GM12878 (cell line): Measurements from ENCODE around the gene MAD1L1. TPM values are rescaled to one million over a fixed set of nuclear protein-coding genes. Genes with fewer than 3 reads are reported as not detected.

Source experiments
- ATAC-seq: fragments of 200-7000 bp; cut with Tn5 transposase; 3 replicates; pipeline ENCODE4 v1.9.1; 2020; ENCODE audit warnings: mild to moderate bottlenecking, moderate library complexity
- BruUV-seq: library from RNA; stranded (reverse); fragments of 400-500 nt; replicated peaks from 2 replicates; lab custom pipeline; 2021; lab: Mats Ljungman, UMichigan
- CTCF ChIA-PET: fragments of 300-600 bp; sonication (Branson Sonifier 250); formaldehyde crosslinking; extraction: SDS; loops from one replicate; lab custom pipeline; 2021; ENCODE audit warnings: inconsistent platforms; lab: Yijun Ruan, JAX
- POLR2A ChIA-PET: fragments of 350-600 bp; formaldehyde crosslinking; extraction: SDS; loops from one replicate; lab custom pipeline; 2021; ENCODE audit warnings: inconsistent platforms; lab: Charles Lee
- RAD21 ChIA-PET: fragments of 300-600 bp; sonication (Branson Sonifier 250); formaldehyde crosslinking; loops from one replicate; lab custom pipeline; 2023; ENCODE audit warnings: antibody characterized with exemption; ENCODE audit not compliant: unreplicated experiment; lab: Charles Lee
- SMC1A ChIA-PET: fragments of 300-600 bp; sonication (Branson Sonifier 250); formaldehyde crosslinking; loops from one replicate; lab custom pipeline; 2023; ENCODE audit not compliant: unreplicated experiment, uncharacterized antibody; lab: Charles Lee
- DNase-seq: peaks from one replicate; pipeline ENCODE4 v3.0.0-alpha.2; 2011; ENCODE audit warnings: low read depth, low spot score
- FAIRE-seq: peaks from 3 replicates; lab custom pipeline; 2011; peaks lifted over from hg19 to GRCh38; lab: Jason Lieb, UNC
- H2AFZ ChIP-seq: 2 replicates; pipeline ENCODE4 v1.6.0; 2011; ENCODE audit warnings: low read depth, low read length, control low read depth; ENCODE audit not compliant: control insufficient read depth
- H3K27ac ChIP-seq: 2 replicates; pipeline ENCODE4 v1.5.1; 2011; ENCODE audit warnings: control low read depth; ENCODE audit not compliant: control insufficient read depth, insufficient read depth
- H3K27me3 ChIP-seq, 2 experiments: replicated peaks in 1 of 2; 2 replicates each; pipeline versions ENCODE4 v1.6.0 to v1.6.1; 2011; ENCODE audit warnings: low read length in 1 of 2; ENCODE audit not compliant: control insufficient read depth in 2 of 2, insufficient read depth in 2 of 2
- H3K36me3 ChIP-seq, 2 experiments: 2 replicates each; pipeline ENCODE4 v1.5.1; 2011; ENCODE audit warnings: low read length in 1 of 2; ENCODE audit not compliant: control insufficient read depth in 2 of 2, insufficient read depth in 2 of 2
- H3K4me1 ChIP-seq: 2 replicates; pipeline ENCODE4 v1.6.1; 2011; ENCODE audit warnings: mild to moderate bottlenecking, low read length, moderate library complexity, mixed read lengths; ENCODE audit not compliant: control insufficient read depth, insufficient read depth
- H3K4me2 ChIP-seq: 2 replicates; pipeline ENCODE4 v1.6.0; 2011; ENCODE audit warnings: control low read depth; ENCODE audit not compliant: control insufficient read depth, insufficient read depth
- H3K4me3 ChIP-seq: fragments of 200-600 bp; sonication (generic); 2 replicates; pipeline ENCODE4 v1.5.1; 2016
- H3K79me2 ChIP-seq: 2 replicates; pipeline ENCODE4 v1.6.0; 2011; ENCODE audit warnings: low read length; ENCODE audit not compliant: control insufficient read depth, insufficient read depth
- H3K9ac ChIP-seq: 2 replicates; pipeline ENCODE4 v1.8.0; 2011; ENCODE audit warnings: low read length, control low read depth, mixed read lengths; ENCODE audit not compliant: control insufficient read depth, insufficient read depth
- H3K9me3 ChIP-seq: replicated peaks from 3 replicates; pipeline ENCODE4 v1.5.1; 2011; ENCODE audit warnings: mild to moderate bottlenecking, low read length; ENCODE audit not compliant: control insufficient read depth, insufficient read depth
- H4K20me1 ChIP-seq: 2 replicates; pipeline ENCODE4 v1.6.0; 2011; ENCODE audit not compliant: control insufficient read depth, insufficient read depth
- ATF7 ChIP-seq: fragments of 450-650 bp; IDR thresholded peaks from 2 replicates; pipeline ENCODE4 v1.6.1; 2016; ENCODE audit warnings: low read depth, mild to moderate bottlenecking
- CREB1 ChIP-seq: IDR thresholded peaks from 2 replicates; pipeline ENCODE4 v1.6.1; 2012; ENCODE audit warnings: low read depth, mild to moderate bottlenecking, inconsistent platforms
- CREM ChIP-seq: IDR thresholded peaks from 2 replicates; pipeline ENCODE4 v1.6.1; 2014; ENCODE audit warnings: antibody characterized with exemption, low read depth
- ELK1 ChIP-seq: IDR thresholded peaks from 2 replicates; pipeline ENCODE4 v1.6.1; 2012; ENCODE audit warnings: low read depth, low read length, improper control_type of control experiment
- EZH2 ChIP-seq: IDR thresholded peaks from 2 replicates; pipeline ENCODE4 v1.6.1; 2012; ENCODE audit warnings: low read depth, mild to moderate bottlenecking, control low read depth, inconsistent platforms, low read length, borderline replicate concordance; ENCODE audit not compliant: control insufficient read depth
- IKZF1 ChIP-seq: fragments of 450-650 bp; conservative IDR thresholded peaks from 2 replicates; pipeline ENCODE4 v1.6.1; 2017; ENCODE audit warnings: antibody characterized with exemption, mild to moderate bottlenecking
- MLLT1 ChIP-seq: fragments of 450-650 bp; IDR thresholded peaks from 2 replicates; pipeline ENCODE4 v1.6.1; 2016; ENCODE audit warnings: mild to moderate bottlenecking
- RAD51 ChIP-seq: fragments of 450-650 bp; IDR thresholded peaks from 2 replicates; pipeline ENCODE4 v1.6.1; 2016; ENCODE audit warnings: moderate library complexity, mild to moderate bottlenecking, inconsistent platforms
- SIX5 ChIP-seq: IDR thresholded peaks from 2 replicates; pipeline ENCODE4 v1.6.1; 2011; ENCODE audit warnings: mild to moderate bottlenecking, low read depth, low read length, moderate library complexity; ENCODE audit not compliant: severe bottlenecking
- SP1 ChIP-seq: IDR thresholded peaks from one replicate; pipeline ENCODE4 v1.6.1; 2011; ENCODE audit warnings: low read depth, low read length
- YBX1 ChIP-seq: fragments of 450-650 bp; IDR thresholded peaks from 2 replicates; pipeline ENCODE4 v1.6.1; 2016; ENCODE audit warnings: antibody characterized with exemption
- ZNF384 ChIP-seq: IDR thresholded peaks from 2 replicates; pipeline ENCODE4 v1.6.1; 2012; ENCODE audit warnings: low read depth, mild to moderate bottlenecking, low read length, improper control_type of control experiment, borderline replicate concordance
- WGBS: methylation state at CpG from one replicate; pipeline ENCODE4 v1.1.6; 2016; ENCODE audit warnings: low lambda C conversion rate; ENCODE audit not compliant: insufficient replicate concordance, insufficient coverage; ENCODE audit errors: missing lambda C conversion rate; 5-methylcytosine and 5-hydroxymethylcytosine counted together
- in situ Hi-C: fragments of 300-500 bp; cut with MboI; formaldehyde crosslinking; loops from 9 replicates; pipeline ENCODE4 v1.14.3; 2018; ENCODE audit warnings: mixed read lengths
- intact Hi-C: fragments of 100-400 bp; cut with micrococcal nuclease; formaldehyde crosslinking; loops from one replicate; pipeline ENCODE4 v1.14.2; 2022; ENCODE audit not compliant: unreplicated experiment
- polyA plus RNA-seq, 11 experiments: library from polyadenylated mRNA; depleted of rRNA in 4 of 11; unstranded in 6 of 11; stranded (reverse) in 5 of 11; fragments of >200 nt; fragmentation: Nextera tagmentation in 4 of 11; fragmentation: Illumina TruSeq in 1 of 11; extraction: Ambion mirVana in 4 of 11; extraction: Trizol in 1 of 11; gene quantifications; 1 replicate in 1 of 11; 2 replicates in 10 of 11; pipeline versions ENCODE4 v1.2.1 to v1.2.3, GENCODE V29; 2011 to 2016; ENCODE audit warnings: inconsistent platforms in 2 of 11, missing spikeins in 2 of 11, low read depth in 1 of 11
- total RNA-seq, 4 experiments: library from RNA; depleted of rRNA in 3 of 4; stranded (reverse); fragments of >200 nt in 3 of 4; fragmentation: Illumina TruSeq in 1 of 4; extraction: Trizol in 1 of 4; gene quantifications; 2 replicates each; pipeline versions ENCODE4 v1.2.1 to v1.2.3, GENCODE V29; 2013 to 2021
- TF ChIP-seq, protein P1 (sequence below): fragments of 450-650 bp; formaldehyde crosslinking; IDR thresholded peaks from 2 replicates; pipeline ENCODE4 v1.4.0; 2022; ENCODE audit warnings: mild to moderate bottlenecking, moderate library complexity
- TF ChIP-seq, protein P2 (sequence below): IDR thresholded peaks from 2 replicates; pipeline ENCODE4 v1.6.1; 2011; ENCODE audit warnings: borderline replicate concordance, low read depth, mild to moderate bottlenecking, moderate library complexity, low read length; ENCODE audit not compliant: insufficient read depth, poor library complexity, severe bottlenecking

MAD1L1 gene
- total and polyA plus RNA-seq, 10 of the 15 experiments (the other 5 are each of a cell fraction or from before 2014, with no cell fraction given) = 2.2 to 76.8 (median 38.3) TPM

- H3K4me1 ChIP-seq = peaks cover 5% of the 10 kb centered on the region
- H3K27me3 ChIP-seq = no peaks in the 10 kb centered on the region
- no peak for FAIRE-seq
- no peak for DNase-seq
- no peaks in the 10 kb centered on the region for H3K9me3 ChIP-seq
- RAD21 ChIA-PET = no interaction called here
- H3K79me2 ChIP-seq = no peaks in the 10 kb centered on the region
- no peak overlapping the region for H3K9ac ChIP-seq
- no peak overlapping the region for H3K27ac ChIP-seq
- H3K36me3 ChIP-seq = peaks cover 0 to 5% of the 10 kb centered on the region in 2 experiments; a peak in 2 of 4 replicates
- POLR2A ChIA-PET = no interaction called here
- H4K20me1 ChIP-seq = no peaks in the 10 kb centered on the region
- BruUV-seq = no TSS peak
- 94% methylated on average over 23 of the region's 23 CpGs for WGBS
- no peak for ATAC-seq
- intact Hi-C loops (no loop called here), in situ Hi-C loops (no loop called here)
- H3K4me3 ChIP-seq = no peak overlapping the region
- CTCF ChIA-PET = no interaction called here
- H2AFZ ChIP-seq = no peak overlapping the region
- no peak overlapping the region for H3K4me2 ChIP-seq
- SMC1A ChIA-PET = no interaction called here
- TF ChIP-seq SIX5 = no peak
- TF ChIP-seq, protein P1, sequence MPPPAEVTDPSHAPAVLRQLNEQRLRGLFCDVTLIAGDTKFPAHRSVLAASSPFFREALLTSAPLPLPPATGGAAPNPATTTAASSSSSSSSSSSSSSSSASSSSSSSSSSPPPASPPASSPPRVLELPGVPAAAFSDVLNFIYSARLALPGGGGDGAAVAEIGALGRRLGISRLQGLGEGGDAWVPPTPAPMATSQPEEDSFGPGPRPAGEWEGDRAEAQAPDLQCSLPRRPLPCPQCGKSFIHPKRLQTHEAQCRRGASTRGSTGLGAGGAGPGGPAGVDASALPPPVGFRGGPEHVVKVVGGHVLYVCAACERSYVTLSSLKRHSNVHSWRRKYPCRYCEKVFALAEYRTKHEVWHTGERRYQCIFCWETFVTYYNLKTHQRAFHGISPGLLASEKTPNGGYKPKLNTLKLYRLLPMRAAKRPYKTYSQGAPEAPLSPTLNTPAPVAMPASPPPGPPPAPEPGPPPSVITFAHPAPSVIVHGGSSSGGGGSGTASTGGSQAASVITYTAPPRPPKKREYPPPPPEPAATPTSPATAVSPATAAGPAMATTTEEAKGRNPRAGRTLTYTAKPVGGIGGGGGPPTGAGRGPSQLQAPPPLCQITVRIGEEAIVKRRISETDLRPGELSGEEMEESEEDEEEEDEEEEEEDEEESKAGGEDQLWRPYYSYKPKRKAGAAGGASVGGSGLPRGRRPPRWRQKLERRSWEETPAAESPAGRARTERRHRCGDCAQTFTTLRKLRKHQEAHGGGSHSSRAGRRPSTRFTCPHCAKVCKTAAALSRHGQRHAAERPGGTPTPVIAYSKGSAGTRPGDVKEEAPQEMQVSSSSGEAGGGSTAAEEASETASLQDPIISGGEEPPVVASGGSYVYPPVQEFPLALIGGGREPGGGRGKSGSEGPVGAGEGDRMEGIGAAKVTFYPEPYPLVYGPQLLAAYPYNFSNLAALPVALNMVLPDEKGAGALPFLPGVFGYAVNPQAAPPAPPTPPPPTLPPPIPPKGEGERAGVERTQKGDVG (CRISPR knock-in tag) = no peak
- no peak for TF ChIP-seq CREM
- TF ChIP-seq ELK1 = no peak
- TF ChIP-seq ATF7 = no peak
- no peak for TF ChIP-seq ZNF384
- TF ChIP-seq RAD51 = no peak
- no peak for TF ChIP-seq IKZF1
- TF ChIP-seq MLLT1 = no peak
- TF ChIP-seq, protein P2, sequence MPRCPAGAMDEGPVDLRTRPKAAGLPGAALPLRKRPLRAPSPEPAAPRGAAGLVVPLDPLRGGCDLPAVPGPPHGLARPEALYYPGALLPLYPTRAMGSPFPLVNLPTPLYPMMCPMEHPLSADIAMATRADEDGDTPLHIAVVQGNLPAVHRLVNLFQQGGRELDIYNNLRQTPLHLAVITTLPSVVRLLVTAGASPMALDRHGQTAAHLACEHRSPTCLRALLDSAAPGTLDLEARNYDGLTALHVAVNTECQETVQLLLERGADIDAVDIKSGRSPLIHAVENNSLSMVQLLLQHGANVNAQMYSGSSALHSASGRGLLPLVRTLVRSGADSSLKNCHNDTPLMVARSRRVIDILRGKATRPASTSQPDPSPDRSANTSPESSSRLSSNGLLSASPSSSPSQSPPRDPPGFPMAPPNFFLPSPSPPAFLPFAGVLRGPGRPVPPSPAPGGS = no peak
- no peak for TF ChIP-seq SP1
- TF ChIP-seq EZH2 = no peak
- no peak for TF ChIP-seq CREB1
- TF ChIP-seq YBX1 = no peak
Measured at GRCh38 chr7:1946025-1946772, 286.5 kb downstream of the MAD1L1 start.
